NCI-H146 (cell line): ENCODE data around the gene PPM1H.
"Not testable (repeated sequence)": the region's sequence is repeated elsewhere in the genome, so short reads cannot be mapped to it uniquely, and the experiment has no call there.

ENCODE experiments used
- DNase-seq: peaks from one replicate; lab custom pipeline; 2025; lab: John Stamatoyannopoulos, UW

The PPM1H gene, protein sequence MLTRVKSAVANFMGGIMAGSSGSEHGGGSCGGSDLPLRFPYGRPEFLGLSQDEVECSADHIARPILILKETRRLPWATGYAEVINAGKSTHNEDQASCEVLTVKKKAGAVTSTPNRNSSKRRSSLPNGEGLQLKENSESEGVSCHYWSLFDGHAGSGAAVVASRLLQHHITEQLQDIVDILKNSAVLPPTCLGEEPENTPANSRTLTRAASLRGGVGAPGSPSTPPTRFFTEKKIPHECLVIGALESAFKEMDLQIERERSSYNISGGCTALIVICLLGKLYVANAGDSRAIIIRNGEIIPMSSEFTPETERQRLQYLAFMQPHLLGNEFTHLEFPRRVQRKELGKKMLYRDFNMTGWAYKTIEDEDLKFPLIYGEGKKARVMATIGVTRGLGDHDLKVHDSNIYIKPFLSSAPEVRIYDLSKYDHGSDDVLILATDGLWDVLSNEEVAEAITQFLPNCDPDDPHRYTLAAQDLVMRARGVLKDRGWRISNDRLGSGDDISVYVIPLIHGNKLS

DNA sequence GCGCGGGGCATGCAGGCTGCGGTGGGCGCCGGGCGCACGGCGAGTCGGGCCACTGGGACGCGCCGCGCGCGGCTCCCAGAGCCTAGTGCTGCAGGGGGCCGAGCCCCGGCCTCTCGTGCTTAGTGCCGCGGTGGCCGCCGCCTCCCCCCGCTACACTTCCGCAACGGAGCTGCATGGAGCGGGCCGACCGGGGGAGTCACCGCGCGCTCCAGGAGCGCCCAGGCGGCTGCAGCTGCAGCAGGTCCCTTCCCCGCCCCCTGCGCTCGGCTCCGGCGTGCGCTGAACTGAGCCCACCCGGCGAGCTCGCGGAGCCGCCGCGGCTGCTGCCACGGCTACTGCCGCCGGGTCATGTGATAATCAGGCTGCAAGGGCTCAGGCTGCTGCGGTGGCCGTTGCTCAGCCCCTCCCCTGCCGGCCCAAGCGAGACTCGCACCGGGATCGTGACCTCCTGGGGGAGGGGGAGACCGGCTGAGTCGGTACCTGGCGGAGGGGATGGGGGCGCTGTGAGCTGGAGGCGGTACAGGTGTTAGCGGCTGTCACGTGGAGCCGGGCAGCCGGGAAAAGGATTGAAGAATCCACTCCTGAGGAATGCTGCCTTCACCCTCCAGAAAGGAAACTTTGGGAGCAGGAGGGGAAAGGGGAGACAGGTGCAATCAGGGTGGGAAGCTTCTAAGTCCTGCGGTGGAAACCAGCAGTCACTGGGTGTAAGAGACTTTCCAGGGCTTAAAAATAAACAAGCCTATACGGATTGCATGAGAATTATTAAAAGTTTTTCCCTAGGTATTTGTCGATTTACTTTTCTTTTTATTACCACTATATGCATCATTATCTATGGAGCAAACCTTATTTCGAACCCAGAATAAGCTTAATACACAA is at the start of gene PPM1H:
Gene PPM1H, minus strand, starts transcription at position 352 of the 876 bp plus-strand sequence. CDS start 414 bp downstream, outside the sequence.
- DNase-seq = peak; percentile 96

DNA sequence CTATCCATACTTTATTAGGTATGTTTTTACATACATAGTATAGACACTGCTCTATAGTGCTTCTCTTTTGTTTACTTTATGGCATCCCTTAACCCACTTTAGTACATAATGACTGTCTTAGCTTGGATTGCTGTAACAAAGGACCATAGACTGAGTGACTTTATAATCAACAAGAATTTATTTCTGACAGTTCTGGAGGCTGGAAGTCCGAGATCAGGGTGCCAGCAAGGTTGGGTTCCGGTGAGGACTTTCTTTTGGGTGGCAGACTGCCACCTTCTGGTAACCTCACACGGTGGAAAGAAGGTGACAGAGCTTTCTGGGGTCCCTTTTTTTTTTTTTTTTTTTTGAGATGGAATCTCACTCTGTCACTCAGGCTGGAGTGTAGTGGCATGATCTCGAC is 48.6 kb upstream of the PPM1H start:
- DNase-seq = peak; percentile 54

DNA sequence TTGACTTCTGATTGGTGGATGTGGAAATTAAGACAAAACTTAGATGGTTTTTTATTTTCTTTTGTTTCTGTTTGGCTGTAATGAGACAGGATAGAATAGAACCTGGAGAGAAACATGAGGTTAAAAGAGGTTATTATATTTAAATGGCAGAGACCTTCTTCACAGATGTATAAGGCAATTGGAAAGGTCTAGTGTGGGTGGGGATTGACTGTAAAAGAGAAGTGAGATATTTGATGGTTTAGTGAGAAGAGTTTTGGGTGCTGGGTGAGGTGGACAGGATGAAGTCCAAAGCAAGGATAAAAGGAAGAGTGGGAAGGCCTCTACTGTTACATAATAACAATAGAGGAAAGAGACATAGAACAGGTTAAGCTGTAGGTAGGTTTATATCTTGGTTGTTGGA is 43.8 kb upstream of the PPM1H start:
- no peak for DNase-seq

DNA sequence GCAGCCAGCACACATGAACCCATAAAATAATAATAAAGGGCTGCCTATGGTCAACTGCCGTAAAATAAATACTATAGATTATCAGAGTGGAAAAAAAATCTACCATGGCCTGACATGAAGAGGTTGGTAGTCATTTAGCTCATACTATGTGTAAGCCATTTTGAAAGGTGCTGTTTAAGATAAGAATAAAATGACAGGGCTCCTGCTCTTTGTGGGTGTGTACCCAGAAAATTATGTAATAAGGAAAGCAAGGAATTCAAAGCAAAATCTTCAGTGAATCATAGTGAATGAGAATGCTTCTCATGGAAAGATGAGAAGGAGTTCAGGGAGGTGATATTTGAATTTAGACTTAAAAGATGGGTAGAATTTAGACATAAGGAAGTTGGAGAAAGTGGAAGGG is 42.9 kb upstream of the PPM1H start:
- DNase-seq = no peak

DNA sequence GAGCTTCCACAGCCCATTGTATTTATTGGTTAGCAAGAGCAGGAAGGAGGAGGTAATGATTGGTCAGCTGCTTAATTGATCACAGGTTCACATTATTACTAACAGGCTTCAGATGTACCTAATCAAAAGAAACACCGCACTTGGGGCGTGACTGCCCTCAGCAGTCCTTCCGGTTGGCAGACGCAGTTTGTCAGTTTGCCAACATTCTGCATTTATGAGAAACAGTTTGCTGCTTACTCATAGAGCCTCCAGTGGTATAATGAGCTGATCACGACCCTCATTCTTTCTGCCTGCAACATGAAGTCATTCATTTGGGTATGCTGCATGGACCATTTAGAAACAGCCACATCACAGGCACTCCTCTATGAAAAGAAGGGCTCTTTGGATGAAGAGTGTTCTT is 42.5 kb upstream of the PPM1H start:
- no peak for DNase-seq

DNA sequence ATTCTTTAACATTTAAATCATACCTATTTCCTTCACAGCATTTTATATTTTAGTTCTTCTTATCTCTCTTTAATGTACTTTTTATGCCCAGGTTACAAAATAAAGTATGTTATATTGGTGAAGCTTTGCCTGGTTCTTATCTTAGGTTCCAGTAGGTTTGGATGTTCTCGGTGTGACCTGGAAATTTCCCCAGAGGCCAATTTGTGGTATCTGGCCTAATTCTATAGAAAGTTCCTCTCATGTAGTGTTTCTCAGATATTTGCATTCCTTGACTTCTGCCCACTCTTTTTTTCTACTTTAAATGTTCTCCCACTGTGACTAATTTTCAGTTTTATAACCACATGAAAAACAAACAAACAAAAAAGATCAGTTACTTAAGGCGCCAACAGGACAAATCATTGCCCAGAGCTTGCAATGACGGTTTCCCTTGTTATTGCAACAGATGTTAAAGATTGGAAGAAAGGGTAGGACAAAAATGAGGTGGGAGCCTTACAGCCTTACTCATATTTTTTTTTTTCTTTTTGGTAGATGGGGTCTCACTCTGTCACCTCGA is 41.2 kb upstream of the PPM1H start:
- no peak for DNase-seq

DNA sequence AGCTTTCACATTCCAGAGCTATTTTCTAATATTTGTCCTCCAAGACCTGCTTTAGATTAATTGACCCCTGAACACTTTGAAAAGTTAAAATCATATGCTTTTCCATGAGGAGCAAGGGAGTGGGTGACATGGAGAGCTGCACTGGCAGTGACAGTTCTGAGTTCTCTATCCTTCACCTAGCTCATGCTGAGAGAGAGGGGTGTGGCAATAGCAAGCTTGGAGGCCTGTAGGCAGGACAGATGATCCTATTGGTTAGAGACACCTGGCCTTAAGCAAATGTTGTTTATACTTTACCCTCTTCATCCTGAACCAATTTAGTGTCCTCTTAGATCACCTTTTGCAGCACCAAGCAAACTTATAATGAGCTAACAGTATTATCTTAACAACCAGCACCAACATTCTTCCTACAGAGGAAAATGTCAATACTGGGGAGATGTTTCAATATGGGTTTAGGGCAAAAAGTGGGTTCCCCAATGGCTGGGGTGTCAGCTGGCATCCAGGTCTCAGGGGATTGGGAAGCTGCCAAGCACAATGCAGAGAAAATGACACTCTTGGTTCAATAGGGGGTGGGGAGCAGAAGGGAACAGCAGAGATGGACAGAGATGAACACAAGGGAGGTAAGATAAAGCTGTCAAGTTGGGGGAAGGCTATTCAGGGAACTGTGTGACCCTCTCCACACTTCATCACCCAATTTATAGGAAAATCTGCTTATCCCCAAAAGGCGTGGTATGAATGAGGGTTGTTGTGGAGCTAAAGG is 37.0 kb upstream of the PPM1H start:
- DNase-seq = peak; percentile 12

DNA sequence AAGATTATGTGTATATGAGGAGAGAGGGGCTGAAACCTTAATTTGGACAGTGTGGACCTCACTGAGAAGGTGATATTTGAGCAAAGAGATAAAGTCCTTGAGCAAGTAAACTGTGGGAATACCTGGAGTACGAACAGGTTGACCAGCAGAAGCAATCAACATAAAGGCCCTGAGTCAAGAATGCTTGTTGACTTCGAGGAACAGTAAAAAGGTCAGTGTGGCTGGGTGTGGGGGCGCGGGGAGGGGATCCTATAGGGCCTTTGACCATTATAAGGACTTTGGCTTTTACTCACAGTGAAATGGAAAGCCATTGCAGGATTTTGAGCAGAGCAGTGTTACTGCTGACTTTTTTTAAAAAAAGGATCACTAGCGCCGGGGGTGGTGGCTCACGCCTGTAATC is 34.7 kb upstream of the PPM1H start:
- DNase-seq = no peak

DNA sequence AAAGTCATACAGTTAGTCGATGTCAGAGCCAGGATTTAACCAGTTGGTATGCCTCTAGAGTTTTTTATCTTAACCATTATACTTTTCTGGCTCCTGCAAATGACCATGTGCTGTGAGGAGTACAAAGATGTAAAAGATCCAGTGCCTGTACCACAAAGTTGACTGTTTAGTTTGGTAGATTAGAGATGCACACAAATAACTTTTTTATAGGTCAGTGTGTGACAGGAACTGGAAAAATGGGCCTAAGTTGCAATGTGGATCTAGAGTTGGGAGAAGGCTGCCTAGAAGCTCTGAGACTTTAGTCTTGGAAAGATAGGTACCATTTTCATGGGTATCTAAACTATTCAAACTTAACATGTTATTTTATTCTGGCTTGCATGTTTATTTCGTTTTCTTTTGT is 32.8 kb upstream of the PPM1H start:
- no peak for DNase-seq

DNA sequence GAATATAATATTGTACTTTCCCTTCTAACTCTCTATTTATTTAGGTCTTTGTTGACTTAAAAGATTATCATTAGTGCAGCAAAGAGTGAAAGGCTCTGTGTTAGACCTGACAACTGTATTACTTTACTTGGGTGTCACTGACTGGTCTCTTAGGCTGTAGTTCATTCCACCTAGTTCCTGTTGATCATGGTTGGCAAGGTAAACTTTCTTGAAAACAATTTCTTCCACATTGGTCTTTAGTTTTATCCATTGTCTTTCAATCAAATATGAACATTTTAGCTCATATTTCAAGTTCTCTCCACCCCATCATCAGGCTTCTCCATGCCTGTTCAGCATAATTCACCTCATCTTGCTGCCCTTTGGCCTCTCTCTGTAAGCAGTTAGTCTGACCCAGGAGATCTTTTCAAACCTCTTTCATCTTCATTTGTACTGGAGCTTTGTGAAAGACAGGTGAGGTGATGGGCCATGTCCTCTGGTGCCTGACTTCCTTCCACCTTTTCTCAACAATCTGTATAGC is 32.1 kb upstream of the PPM1H start:
- no peak for DNase-seq

DNA sequence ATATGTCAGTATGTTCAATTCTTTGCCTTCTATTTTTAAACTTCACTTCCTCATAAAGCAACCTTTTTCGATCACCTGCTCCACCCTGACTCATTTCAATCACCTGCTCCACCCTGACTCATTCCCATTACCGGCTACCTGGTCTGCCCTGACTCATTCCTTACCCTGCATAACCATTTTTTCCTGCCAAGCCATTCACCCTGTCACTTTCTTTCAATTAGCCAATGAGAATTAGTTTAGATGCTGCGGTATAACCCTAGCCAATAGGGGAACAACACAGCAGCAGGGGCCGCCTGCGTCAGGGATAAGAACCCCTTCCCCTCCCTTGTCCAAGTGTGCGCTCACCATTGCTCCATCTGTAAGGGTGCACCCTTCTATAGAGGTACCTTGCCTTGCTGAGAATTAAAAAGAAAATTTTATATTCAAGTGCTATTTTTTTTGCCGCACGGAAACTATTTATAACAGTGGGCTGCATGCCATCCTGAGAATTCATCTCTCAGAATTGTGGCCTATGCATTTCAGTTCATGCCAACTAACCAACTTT is 31.6 kb upstream of the PPM1H start:
- DNase-seq = not testable (repeated sequence)

DNA sequence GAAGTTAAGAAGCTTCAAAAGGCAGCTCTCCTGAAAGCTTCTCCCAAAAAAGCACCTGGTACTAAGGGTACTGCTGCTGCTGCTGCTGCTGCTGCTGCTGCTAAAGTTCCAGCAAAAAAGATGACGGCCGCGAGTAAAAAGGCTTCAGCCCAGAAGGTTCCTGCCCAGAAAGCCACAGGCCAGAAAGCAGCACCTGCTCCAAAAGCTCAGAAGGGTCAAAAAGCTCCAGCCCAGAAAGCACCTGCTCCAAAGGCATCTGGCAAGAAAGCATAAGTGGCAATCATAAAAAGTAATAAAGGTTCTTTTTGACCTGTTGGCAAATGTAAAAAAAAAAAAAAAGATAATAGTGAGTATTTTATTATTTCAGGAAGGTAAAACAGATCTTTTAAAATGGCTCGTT is 30.8 kb upstream of the PPM1H start:
- not testable (repeated sequence) for DNase-seq

DNA sequence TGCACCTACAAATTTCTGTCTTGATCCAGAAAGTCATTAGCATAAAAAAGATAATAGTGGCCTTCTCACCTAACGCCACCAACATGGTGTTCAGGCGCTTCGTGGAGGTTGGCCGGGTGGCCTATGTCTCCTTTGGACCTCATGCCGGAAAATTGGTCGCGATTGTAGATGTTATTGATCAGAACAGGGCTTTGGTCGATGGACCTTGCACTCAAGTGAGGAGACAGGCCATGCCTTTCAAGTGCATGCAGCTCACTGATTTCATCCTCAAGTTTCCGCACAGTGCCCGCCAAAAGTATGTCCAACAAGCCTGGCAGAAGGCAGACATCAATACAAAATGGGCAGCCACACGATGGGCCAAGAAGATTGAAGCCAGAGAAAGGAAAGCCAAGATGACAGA is 30.3 kb upstream of the PPM1H start:
- DNase-seq = not testable (repeated sequence)

DNA sequence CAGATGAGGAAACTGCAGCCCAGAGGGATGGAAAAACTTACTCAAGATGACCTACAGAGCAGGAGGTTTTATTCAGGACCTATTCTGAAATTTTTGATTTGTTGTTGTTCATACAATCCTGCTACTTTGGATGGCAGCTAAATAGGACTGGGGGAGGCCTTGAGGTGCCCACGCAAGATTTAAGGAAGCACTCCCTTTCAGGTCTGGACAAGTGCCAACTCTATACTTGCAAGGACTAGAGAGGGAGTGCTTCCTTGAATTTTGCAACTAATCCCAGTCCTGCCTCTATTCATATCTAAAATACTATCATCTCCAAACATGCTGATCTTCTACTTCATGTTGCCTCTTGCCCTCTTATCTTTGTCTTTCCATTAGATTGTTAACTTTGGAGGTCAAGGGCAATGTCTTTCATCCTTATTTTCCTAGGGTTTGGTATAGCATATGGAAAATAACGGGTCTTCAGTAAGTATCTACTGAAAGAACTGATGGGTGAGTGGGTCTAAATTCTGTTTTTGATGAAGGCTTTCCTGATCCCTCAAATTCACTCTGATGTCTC is 28.6 kb upstream of the PPM1H start:
- DNase-seq = no peak

DNA sequence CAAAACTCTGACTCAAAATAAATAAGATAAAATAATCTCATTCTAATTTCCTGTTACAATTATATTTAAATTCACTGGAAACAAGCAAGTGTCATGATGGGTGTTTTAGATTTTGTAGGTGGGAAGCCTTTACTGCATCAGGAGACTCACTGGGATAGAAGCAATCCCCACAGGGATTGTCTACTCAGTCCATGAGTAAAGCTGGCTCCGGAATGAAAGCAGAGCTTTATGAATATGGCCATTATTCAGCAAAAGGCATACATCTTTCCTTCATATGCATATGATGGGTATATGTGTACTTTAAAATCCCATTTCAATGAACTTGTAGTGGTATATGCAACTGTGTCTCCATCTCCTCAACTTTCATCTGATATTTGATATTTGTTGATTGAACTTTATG is 25.4 kb upstream of the PPM1H start:
- no peak for DNase-seq

DNA sequence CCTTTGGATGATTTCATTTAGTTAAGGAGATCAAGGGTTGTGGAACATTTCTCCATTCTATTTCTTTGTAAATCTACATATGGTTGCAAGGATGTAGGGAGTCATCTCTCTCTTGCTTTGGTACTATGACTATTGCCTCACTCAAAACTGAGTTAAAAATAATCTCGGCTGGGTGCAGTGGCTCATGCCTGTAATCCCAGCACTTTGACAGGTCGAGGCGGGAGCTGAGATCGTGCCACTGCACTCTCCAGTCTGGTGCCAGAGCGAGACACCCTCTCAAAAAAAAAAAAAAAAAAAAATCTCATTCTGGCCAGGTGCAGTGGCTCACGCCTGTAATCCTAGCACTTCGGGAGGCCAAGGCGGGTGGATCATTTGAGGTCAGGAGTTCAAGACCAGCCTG is 24.8 kb upstream of the PPM1H start:
- DNase-seq = no peak

DNA sequence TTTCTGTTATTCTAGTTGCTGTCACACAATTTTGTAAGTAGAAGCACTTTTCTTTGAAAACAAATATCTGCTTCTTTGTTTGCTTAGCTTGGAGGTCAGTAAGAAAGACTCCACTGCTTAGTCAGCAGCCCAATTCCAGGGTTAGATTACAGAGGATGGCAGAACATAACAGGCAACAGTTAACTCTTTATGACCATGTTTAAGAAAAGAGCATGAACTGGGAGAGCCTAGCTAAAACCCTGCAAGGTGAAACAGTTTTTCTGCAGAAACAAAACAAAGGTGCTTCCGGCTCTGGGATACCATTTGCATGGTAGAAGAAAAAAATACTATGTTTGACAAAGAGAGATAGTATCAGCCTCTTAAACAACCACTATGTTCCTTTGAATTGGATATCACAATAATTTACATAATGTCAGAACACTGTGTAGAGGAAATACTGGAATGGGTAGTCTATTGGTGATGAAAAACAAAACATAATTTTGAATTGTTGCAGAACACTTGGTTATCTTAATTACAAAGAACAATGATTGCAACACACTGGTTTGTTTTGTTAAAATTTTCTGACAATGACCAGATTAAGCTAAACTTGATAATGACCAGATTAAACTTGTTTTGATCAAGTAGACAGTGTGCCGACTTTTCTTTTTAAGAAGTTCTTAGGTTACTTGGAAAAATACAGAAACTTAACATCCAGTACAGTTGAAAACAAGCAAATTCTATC is 22.4 kb upstream of the PPM1H start:
- DNase-seq = peak; percentile 13

DNA sequence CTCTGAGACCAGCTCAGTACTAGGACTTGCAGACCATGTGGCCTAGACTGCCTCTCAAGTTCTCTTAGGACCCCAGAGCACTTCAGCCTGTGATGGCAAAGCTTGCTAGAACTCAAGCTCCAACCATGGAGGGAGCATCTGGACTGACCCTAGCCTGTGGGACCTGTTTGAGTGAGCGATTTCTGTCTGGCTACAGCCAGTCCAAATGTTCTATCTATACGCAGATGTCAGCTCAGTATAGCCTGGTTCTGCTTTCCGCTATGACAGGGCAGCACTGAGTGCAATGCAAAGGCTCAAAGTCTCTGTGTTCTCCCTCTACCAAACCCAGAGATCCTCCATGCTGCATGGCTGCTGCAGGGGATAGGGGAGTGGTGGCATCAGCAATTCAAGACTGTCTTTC is 20.7 kb upstream of the PPM1H start:
- no peak for DNase-seq

DNA sequence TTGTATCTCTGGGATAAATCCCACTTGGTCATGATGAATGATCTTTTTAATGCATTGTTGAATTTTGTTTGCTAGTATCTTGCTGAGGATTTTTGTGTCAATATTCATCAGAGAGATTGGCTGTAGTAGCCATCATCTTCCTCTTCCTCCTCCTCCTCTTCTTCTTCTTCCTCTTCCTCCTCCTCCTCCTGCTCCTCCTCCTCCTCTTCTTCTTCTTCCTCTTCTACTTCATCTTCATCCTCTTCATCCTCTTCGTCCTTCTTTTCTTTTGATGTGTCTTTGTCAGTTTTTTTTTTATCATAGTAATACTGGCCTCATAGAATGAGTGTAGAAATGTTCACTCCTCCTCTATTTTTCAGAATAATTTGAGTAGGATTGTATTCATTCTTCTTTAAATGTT is 15.4 kb upstream of the PPM1H start:
- DNase-seq = no peak

DNA sequence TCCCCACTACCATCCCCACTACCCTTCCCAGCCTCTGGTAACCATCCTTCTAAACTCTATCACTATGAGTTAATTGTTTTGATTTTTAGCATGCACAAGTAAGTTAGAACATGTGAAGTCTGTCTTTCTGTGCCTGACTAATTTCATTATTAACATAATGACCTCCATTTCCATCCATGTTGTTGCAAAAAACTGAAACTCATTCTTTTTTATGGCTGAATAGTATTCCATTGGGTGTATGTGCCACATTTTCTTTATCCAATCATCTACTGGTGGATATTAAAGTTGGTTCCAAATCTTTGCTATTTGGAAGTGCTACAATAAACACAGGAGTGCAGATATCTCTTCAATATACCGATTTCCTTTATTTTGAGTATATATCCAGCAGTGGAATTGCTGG is 13.2 kb upstream of the PPM1H start:
- DNase-seq = no peak
